Loucy (cell line): ENCODE measurements around the gene DMRTB1.

Source experiments
- H2AFZ ChIP-seq: fragments of 200-600 bp; sonication (generic); 2 replicates; pipeline ENCODE4 v1.6.0; 2016; ENCODE audit warnings: antibody characterized with exemption, mild to moderate bottlenecking, low read length, moderate library complexity
- H3F3A ChIP-seq: fragments of 200-600 bp; 2 replicates; pipeline ENCODE4 v1.6.0; 2016; ENCODE audit warnings: antibody characterized with exemption, low read depth, mild to moderate bottlenecking
- H3K27me3 ChIP-seq: fragments of 200-600 bp; sonication (generic); 2 replicates; pipeline ENCODE4 v1.6.1; 2014; ENCODE audit warnings: low read length, mild to moderate bottlenecking; ENCODE audit not compliant: insufficient read depth, poor library complexity, severe bottlenecking
- H3K36me3 ChIP-seq: fragments of 200-600 bp; sonication (generic); 2 replicates; pipeline ENCODE4 v1.6.1; 2016; ENCODE audit warnings: low read length; ENCODE audit not compliant: insufficient read depth
- H3K4me1 ChIP-seq: fragments of 200-600 bp; sonication (generic); 2 replicates; pipeline ENCODE4 v1.5.1; 2014; ENCODE audit warnings: low read length, mild to moderate bottlenecking; ENCODE audit not compliant: insufficient read depth, poor library complexity, severe bottlenecking
- H3K4me2 ChIP-seq: fragments of 200-600 bp; sonication (generic); 2 replicates; pipeline ENCODE4 v1.6.0; 2014; ENCODE audit warnings: antibody characterized with exemption, low read length, low read depth, mild to moderate bottlenecking; ENCODE audit not compliant: poor library complexity, severe bottlenecking
- H3K4me3 ChIP-seq: fragments of 200-600 bp; sonication (generic); 2 replicates; pipeline ENCODE4 v1.5.1; 2014; ENCODE audit warnings: low read length, mild to moderate bottlenecking, mixed read lengths; ENCODE audit not compliant: poor library complexity, severe bottlenecking
- H3K79me2 ChIP-seq: fragments of 200-600 bp; sonication (generic); 2 replicates; pipeline ENCODE4 v1.6.1; 2014; ENCODE audit warnings: low read length; ENCODE audit not compliant: insufficient read depth
- H3K9ac ChIP-seq: fragments of 200-600 bp; sonication (generic); 2 replicates; pipeline ENCODE4 v1.6.0; 2014; ENCODE audit warnings: mild to moderate bottlenecking, low read depth, low read length, moderate library complexity; ENCODE audit not compliant: poor library complexity, severe bottlenecking
- H3K9me2 ChIP-seq: fragments of 200-600 bp; sonication (generic); replicated peaks from 2 replicates; pipeline ENCODE4 v1.6.1; 2016; ENCODE audit warnings: low read depth, low read length, mixed read lengths
- H3K9me3 ChIP-seq: fragments of 200-600 bp; sonication (generic); 2 replicates; pipeline ENCODE4 v1.6.1; 2014; ENCODE audit warnings: mild to moderate bottlenecking, antibody characterized with exemption, low read length, low read depth; ENCODE audit not compliant: insufficient read depth
- H4K20me1 ChIP-seq: fragments of 200-600 bp; sonication (generic); 2 replicates; pipeline ENCODE4 v1.6.0; 2014; ENCODE audit warnings: antibody characterized with exemption, low read length, mild to moderate bottlenecking; ENCODE audit not compliant: insufficient read depth, poor library complexity, severe bottlenecking
- CTCF ChIP-seq: fragments of 200-600 bp; sonication (generic); conservative IDR thresholded peaks from 2 replicates; pipeline ENCODE4 v1.5.1; 2014; ENCODE audit warnings: mild to moderate bottlenecking, antibody characterized with exemption, low read length
- EZH2phosphoT487 ChIP-seq: fragments of 200-600 bp; IDR thresholded peaks from 2 replicates; pipeline ENCODE4 v1.6.1; 2018; ENCODE audit warnings: antibody characterized with exemption, mild to moderate bottlenecking, moderate library complexity, borderline replicate concordance

DMRTB1 gene

GRCh38 chr1:53506355-53507050 is 47.3 kb downstream of the DMRTB1 start:
- H4K20me1 ChIP-seq = no peaks in the 10 kb centered on the region
- peaks cover 20% of the 10 kb centered on the region for H3K4me1 ChIP-seq
- H3K9me3 ChIP-seq = no peaks in the 10 kb centered on the region
- H3F3A ChIP-seq = no peaks in the 10 kb centered on the region
- no peak overlapping the region for H3K9ac ChIP-seq
- no peak overlapping the region for H3K4me3 ChIP-seq
- no peaks in the 10 kb centered on the region for H3K27me3 ChIP-seq
- TF ChIP-seq EZH2phosphoT487 = no peak
- TF ChIP-seq CTCF = no peak
- no peaks in the 10 kb centered on the region for H3K9me2 ChIP-seq
- no peak overlapping the region for H2AFZ ChIP-seq
- H3K79me2 ChIP-seq = no peaks in the 10 kb centered on the region
- H3K4me2 ChIP-seq = no peak overlapping the region
- H3K36me3 ChIP-seq = no peaks in the 10 kb centered on the region

- Histone ChIP-seq H3F3A (no peaks in the 10 kb centered on the region), H3K79me2 (no peaks in the 10 kb centered on the region), H3K4me2 (no peak overlapping the region), H3K36me3 (no peaks in the 10 kb centered on the region), H4K20me1 (no peaks in the 10 kb centered on the region), H3K9ac (no peak overlapping the region), H3K4me1 (peaks cover 24% of the 10 kb centered on the region), H3K9me2 (no peaks in the 10 kb centered on the region), H3K4me3 (no peak overlapping the region), H3K9me3 (no peaks in the 10 kb centered on the region), H2AFZ (no peak overlapping the region), H3K27me3 (no peaks in the 10 kb centered on the region)
- TF ChIP-seq EZH2phosphoT487 (no peak), CTCF (no peak)
These were observed 48.1 kb downstream of the DMRTB1 start for GRCh38 chr1:53507116-53507820.

- Histone ChIP-seq H3F3A (no peaks in the 10 kb centered on the region), H3K9me3 (no peaks in the 10 kb centered on the region), H3K9me2 (no peaks in the 10 kb centered on the region), H3K27me3 (no peaks in the 10 kb centered on the region), H2AFZ (no peak overlapping the region), H3K4me1 (peaks cover 31% of the 10 kb centered on the region), H3K4me2 (no peak overlapping the region), H3K9ac (no peak overlapping the region), H3K4me3 (no peak overlapping the region), H4K20me1 (no peaks in the 10 kb centered on the region), H3K79me2 (no peaks in the 10 kb centered on the region), H3K36me3 (no peaks in the 10 kb centered on the region)
- TF ChIP-seq CTCF (no peak), EZH2phosphoT487 (no peak)
These were observed 49.1 kb downstream of the DMRTB1 start for GRCh38 chr1:53508056-53508990.
